IPS DF 4.7 (cell line): ENCODE results near the gene SAA1.
"Not testable (repeated sequence)": the region's sequence is repeated elsewhere in the genome, so short reads cannot be mapped to it uniquely, and the experiment has no call there.

Experiments
- DNase-seq: peaks from one replicate; pipeline ENCODE4 v3.0.0-alpha.2; 2013; ENCODE audit warnings: low spot score; ENCODE audit errors: extremely low read depth

The SAA1 gene

GRCh38 chr11:18265949-18266348, at the start of gene SAA1:
Gene SAA1 (plus strand): TSS chr11:18266264. CDS start chr11:18266888, 624 bp downstream.
- no peak for DNase-seq

- DNase-seq, result no peak
Observed at GRCh38 chr11:18221274-18221876, 44.7 kb upstream of the SAA1 start.

DNA sequence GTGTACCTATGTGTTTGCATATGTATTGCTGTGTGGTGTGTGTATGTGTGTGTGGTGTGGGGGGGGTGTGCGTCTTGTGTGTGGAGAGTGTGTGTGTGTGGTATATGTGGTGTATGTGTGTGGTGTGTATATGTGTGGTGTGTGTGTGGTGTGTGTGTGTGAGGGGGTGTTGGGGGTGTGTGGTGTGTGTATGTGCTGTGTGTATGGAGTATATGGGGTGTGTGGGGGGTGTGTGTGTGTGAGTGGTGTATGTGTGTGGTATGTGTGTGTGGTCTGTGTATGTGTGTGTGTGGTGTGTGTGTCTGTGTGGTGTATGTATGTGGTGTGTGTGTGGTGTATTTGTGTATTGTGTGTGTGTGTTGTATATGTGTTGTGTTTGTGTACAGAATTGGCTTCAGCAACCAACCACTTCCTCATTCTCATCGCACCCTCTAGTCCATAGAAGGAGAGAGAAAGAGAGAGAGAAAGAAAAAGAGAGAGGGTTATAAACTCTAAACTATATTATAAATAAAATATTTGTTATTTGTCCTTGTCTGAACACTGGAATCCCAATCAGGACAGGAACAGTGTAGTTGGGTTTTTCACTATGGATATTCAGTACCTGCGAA, 43.1 kb upstream of the SAA1 start:
- DNase-seq, result no peak

GRCh38 chr11:18223591-18224387, 42.3 kb upstream of the SAA1 start:
- DNase-seq, result no peak

- no peak for DNase-seq
Observed at GRCh38 chr11:18225913-18226312, 40.2 kb upstream of the SAA1 start.

- no peak for DNase-seq
Observed at GRCh38 chr11:18229501-18229900, 36.6 kb upstream of the SAA1 start.

DNA sequence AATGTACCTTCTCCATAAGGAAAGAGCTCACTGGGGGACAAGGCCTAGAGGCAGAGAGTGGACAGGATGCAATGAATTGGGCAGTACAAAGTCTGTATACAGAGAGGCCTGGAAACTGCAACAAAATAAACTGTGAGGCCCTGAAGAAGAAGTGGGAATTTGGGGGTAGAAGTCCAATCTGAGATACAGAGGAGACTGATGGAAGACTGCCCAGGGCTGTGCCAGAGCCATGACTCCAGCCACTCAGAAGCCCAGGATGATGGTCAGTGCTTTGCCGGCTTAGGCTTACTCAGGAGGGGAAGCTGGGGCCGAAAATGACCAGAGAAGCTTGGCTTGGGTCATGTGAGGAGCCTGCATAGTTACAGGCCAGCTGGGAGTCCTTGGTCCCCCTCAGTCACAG, 35.2 kb upstream of the SAA1 start:
- no peak for DNase-seq

GRCh38 chr11:18233912-18234311, 32.2 kb upstream of the SAA1 start:
- DNase-seq, result no peak

- DNase-seq, result no peak
Observed at GRCh38 chr11:18235394-18236334, 30.4 kb upstream of the SAA1 start.

GRCh38 chr11:18236664-18237356, 29.3 kb upstream of the SAA1 start, which contains the start of gene SAA4:
Gene SAA4 (minus strand): TSS chr11:18236802. CDS start chr11:18235926, 876 bp downstream.
- DNase-seq, result no peak

DNA sequence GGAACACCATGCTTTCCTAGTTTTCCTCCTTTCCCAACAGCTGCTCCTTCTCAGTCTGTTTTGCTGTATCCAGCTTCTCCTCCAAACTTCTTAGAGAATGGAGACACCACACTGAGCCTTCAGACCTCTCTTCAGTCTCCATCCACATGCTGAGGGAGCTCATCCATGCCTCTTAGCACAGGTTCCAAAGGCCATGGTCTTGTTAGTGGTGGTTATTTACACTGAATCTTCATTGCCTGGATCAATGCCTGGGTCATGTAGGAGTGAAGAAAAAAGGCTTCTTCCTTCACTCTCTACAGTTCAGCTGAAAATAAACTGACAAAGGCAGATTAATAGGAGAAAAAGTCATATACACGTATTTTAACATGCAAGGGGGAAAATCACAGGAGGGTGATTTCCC, 26.4 kb upstream of the SAA1 start:
- no peak for DNase-seq

- DNase-seq, result peak; percentile 36
Observed at GRCh38 chr11:18243783-18244362, 22.2 kb upstream of the SAA1 start.

GRCh38 chr11:18245396-18245795, 20.7 kb upstream of the SAA1 start:
- no peak for DNase-seq

DNA sequence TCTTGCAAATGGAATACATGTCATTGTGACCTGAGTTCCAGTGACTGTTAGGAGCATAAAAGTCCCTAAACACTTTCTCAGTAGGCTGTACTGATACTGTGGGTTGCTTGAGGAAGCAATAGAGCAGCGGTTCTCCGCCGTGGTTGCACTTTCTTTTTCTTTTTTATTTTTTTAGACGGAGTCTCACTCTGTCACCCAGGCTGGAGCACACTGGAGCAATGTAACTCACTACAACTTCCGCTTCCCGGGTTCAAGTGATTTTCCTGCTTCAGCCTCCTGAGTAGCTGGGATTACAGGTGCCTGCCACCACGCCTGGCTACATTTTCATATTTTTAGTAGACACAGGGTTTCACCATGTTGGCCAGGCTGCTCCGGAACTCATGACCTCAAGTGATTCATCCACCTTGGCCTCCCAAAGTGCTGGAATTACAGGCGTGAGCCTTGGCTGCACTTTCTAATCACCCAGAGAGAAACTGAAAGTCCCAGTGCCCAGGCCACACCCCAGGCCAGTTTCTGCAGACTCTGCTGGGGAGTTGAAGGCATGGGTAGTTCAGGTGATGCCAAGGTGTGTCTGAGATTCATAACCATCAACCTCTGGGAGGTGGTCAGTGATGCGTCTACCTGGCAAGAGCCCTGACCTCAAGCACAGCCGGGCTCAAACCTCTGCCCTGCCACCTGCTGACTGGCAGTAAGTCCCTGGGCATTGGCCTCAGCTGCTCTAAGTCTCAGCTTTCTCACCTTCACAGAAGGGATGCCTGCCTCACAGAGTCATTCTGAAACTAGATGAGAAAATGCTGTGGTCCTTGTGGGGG, 19.5 kb upstream of the SAA1 start:
- DNase-seq, result not testable (repeated sequence)

DNA sequence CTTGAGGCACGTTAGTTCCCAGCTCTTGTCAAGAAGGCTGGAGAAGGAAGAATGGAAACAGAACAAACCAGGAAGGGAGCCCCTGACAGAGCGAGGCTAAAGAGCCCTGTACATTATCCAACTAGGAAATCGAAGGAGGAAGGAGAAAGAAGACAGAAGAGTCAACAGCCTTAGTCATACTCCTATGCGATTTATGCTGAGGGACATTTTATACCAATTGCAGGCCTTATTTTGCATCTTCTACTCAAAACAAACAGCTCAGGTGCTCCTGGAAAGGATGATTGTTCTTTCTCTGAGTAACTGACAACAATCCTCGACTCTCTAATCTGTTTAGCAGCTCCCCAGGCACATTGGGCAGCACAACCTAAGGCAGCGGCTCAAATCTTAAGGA, 18.9 kb upstream of the SAA1 start:
- not testable (repeated sequence) for DNase-seq

DNA sequence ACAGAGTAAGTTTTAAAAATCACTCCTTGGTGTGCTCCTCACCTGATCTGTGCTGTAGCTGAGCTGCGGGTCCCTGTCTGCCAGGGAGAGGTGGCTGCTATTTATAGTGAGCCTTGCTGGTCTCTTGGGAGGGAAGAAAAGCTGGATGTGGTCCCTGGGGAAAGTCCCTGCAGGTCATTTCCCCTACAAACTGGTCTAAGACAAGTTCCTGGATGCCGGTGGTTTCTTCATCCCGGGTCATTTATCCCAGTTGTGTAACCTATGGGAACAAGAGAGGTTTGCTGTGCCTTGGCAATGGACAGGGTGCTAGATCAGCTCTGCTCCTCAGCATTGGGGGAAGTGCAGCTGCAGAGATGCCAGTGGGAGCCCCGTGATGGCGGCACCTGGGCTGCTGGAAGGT, 17.5 kb upstream of the SAA1 start, which contains the start of gene SAA2:
TSS of gene SAA2 (minus strand) at position 108 of the 400 bp plus-strand sequence. CDS start 657 bp downstream, outside the sequence.
- no peak for DNase-seq

DNA sequence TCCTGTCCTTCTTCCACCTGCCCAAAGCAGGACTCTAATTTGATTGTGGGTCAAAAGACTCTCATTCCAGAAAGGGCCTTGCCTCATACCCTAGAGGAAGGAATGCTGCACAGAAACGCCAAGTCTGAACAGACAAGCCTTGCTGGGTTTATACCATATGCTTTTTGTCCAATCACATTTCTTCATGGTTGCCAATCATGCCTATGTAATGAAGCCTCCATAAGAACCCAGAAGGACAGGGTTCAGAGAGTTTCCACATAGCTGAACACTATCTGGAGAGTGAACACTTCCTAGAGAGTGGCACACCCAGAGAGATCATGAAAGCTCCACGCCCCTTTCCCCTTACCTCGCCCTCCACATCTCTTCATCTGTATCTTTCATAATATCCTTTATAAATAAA, 12.8 kb upstream of the SAA1 start:
- no peak for DNase-seq

DNA sequence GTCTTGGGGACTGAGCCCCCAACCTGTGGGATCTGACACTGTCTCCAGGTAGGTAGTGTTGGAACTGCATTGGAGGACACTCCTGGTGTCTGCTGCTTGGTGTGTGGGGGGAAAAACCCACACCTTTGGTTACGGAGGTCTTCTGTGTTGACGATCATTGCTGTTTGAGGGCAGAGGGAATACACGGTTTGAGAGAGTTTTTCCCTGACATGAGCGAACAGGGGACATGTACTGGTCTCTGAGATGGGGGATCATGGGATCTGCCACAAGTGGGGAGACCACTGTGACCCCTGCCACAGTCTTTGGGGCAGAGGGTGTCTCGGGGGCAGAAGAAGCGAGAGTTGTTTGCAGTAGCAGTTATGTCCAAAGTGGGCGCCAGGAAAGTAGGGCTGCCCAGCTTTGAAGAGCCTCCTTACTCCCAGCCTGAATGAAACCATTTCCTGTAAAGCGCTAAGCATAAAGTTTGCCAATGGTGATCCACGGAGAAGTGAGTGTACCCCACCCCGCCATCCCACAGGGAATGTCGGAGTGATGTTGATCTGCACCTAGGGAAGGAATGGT, 12.2 kb upstream of the SAA1 start:
- DNase-seq, result no peak

- no peak for DNase-seq
Observed at GRCh38 chr11:18254781-18255361, 11.2 kb upstream of the SAA1 start.
